ENCODE results near the gene TMBIM1.
A peak's percentile ranks its signal among the peaks of the same experiment; 100 is the strongest.

TMBIM1 gene, protein sequence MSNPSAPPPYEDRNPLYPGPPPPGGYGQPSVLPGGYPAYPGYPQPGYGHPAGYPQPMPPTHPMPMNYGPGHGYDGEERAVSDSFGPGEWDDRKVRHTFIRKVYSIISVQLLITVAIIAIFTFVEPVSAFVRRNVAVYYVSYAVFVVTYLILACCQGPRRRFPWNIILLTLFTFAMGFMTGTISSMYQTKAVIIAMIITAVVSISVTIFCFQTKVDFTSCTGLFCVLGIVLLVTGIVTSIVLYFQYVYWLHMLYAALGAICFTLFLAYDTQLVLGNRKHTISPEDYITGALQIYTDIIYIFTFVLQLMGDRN

DNA sequence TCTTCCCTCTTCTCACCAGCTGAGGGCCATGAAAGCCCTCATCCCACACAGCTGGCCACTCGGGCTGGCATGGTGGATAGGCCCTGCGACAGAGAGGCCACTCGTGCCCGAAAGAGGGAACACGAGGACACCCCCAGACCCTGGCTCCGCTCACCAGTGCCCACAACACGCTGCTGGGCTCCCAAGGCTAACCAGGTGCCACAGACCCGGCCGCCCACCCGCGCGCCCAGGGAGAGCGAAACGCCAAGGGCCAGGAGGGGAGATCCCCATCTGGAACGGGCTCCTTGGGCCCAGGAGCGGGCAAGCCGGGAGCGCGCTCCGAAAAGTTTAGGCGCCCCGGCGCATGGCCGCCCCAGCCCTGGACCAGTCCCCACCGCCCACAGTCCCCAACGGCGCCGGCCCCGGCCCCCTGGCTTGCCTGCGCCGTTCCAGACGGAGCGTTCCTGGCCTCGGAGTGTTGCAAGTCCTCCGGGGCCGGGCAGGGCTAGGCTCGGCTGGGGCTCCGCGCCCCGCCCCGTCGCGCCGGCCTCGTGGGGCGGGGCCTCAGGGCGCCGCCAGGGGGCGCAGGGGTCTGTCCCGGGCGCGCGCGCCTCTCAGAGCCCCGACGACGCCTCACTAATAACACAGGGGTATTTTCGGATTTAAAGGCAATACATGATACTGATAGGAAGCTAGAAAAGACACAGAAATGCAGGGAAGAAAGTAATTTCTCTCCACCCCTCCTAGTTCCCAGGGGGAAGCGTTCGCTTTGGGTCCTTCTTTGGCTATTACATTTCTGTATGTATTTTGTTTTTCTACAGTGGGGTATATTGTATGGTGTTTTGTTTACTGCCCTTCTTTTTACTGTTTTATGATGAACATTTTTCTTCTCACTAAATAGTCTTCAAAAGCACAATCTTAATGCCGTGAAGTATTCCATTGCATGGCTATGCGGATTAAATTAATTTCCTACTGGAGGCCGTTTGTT lies at the start of gene TMBIM1:
TSS of gene TMBIM1 (minus strand) at position 456 of the 967 bp plus-strand sequence. CDS start 10,362 bp downstream, outside the sequence.
- H3K27me3 ChIP-seq (ENCODE audit: low read depth, low read length) = no peaks in the 10 kb centered on the region
- no peaks in the 10 kb centered on the region for H3K9me3 ChIP-seq (ENCODE audit: control insufficient read depth in 1 of 2, low read length in 2 of 2)
- H3K4me3 ChIP-seq (ENCODE audit: low read depth in 1 of 2, low read length in 2 of 2) = peak within 1 kb of the TSS; percentile 82 to 87
- H3K36me3 ChIP-seq (ENCODE audit: control insufficient read depth in 1 of 2, insufficient read depth in 2 of 2, low read length in 2 of 2) = no peaks in the 10 kb centered on the region
- H3K27ac ChIP-seq (ENCODE audit: low read length) = peak within 1 kb of the TSS; percentile 92
- peaks cover 37 to 39% of the 10 kb centered on the region in 2 donors for H3K4me1 ChIP-seq (ENCODE audit: control insufficient read depth in 1 of 2, insufficient read depth in 2 of 2, low read length in 2 of 2)

DNA sequence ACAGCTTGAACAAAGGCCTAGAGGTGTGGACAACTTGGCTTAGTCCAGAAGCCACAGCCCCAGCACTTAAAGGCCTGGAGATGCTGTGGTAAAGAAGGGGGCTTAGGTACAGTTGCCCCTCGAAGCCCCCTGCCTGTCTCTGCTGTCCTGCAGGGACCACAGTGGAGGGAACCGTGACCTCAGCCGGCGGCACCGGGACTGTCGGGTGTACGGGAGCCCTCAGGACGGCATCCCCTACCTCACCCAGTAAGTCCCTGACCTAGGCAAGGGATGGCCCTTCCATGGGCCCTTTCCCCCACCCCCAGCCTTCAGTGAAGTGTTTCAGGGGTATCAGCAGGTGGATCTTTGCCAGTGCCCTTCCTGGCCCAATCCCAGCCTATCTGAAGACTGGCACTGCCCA lies 49.1 kb upstream of the TMBIM1 start:
- no peaks in the 10 kb centered on the region for H3K9me3 ChIP-seq (ENCODE audit: control insufficient read depth in 1 of 2, low read length in 2 of 2)
- no peaks in the 10 kb centered on the region for H3K36me3 ChIP-seq (ENCODE audit: control insufficient read depth in 1 of 2, insufficient read depth in 2 of 2, low read length in 2 of 2)
- no peak overlapping the region for H3K27ac ChIP-seq (ENCODE audit: low read length)
- no peaks in the 10 kb centered on the region for H3K4me1 ChIP-seq (ENCODE audit: control insufficient read depth in 1 of 2, insufficient read depth in 2 of 2, low read length in 2 of 2)
- H3K27me3 ChIP-seq (ENCODE audit: low read depth, low read length) = no peaks in the 10 kb centered on the region
- H3K4me3 ChIP-seq (ENCODE audit: low read depth in 1 of 2, low read length in 2 of 2) = no peak overlapping the region

DNA sequence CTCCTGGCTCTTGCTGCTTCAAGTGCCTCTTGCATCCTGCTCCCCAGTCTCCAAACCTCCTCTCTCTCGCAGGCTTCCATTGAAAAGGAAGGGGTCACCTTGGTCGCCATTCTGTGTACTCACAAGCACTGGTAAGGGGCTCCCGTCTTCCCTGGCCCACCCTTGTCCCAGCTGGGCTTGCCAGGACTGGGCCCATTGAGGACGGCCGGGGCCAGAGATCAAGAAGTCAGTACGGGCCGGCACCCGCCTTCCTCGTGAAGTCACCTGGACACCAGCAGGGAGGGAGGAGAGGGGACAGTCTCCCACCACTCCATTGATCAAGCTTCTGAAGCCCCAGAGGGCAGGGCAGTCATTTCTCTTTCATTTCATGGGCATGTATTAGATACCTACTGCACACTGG lies 48.4 kb upstream of the TMBIM1 start:
- Histone ChIP-seq H3K27ac (ENCODE audit: low read length) (no peak overlapping the region), H3K9me3 (ENCODE audit: control insufficient read depth in 1 of 2, low read length in 2 of 2) (no peaks in the 10 kb centered on the region), H3K4me1 (ENCODE audit: control insufficient read depth in 1 of 2, insufficient read depth in 2 of 2, low read length in 2 of 2) (no peaks in the 10 kb centered on the region), H3K36me3 (ENCODE audit: control insufficient read depth in 1 of 2, insufficient read depth in 2 of 2, low read length in 2 of 2) (no peaks in the 10 kb centered on the region), H3K4me3 (ENCODE audit: low read depth in 1 of 2, low read length in 2 of 2) (no peak overlapping the region), H3K27me3 (ENCODE audit: low read depth, low read length) (no peaks in the 10 kb centered on the region)

DNA sequence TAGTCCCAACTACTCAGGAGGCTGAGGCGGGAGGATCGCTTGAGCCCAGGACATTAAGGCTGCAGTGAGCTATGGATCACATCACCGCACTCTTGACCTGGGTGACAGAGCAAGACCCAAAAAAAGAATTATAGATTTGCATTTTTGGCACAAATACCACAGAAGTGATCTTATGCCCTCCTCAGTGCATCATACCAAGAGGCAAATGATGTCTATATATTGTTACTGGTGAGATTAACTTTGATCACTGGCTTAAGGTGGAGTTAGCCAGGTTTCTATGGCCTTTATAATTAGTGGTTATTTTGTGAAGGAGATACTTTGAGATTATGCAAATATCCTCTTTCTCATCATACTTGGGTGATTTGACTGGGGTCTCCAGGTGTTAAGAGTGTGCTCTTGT lies 42.2 kb upstream of the TMBIM1 start:
- Histone ChIP-seq H3K27me3 (ENCODE audit: low read depth, low read length) (no peaks in the 10 kb centered on the region), H3K4me3 (ENCODE audit: low read depth in 1 of 2, low read length in 2 of 2) (no peak overlapping the region), H3K4me1 (ENCODE audit: control insufficient read depth in 1 of 2, insufficient read depth in 2 of 2, low read length in 2 of 2) (no peaks in the 10 kb centered on the region), H3K9me3 (ENCODE audit: control insufficient read depth in 1 of 2, low read length in 2 of 2) (no peaks in the 10 kb centered on the region), H3K27ac (ENCODE audit: low read length) (no peak overlapping the region), H3K36me3 (ENCODE audit: control insufficient read depth in 1 of 2, insufficient read depth in 2 of 2, low read length in 2 of 2) (no peaks in the 10 kb centered on the region)

DNA sequence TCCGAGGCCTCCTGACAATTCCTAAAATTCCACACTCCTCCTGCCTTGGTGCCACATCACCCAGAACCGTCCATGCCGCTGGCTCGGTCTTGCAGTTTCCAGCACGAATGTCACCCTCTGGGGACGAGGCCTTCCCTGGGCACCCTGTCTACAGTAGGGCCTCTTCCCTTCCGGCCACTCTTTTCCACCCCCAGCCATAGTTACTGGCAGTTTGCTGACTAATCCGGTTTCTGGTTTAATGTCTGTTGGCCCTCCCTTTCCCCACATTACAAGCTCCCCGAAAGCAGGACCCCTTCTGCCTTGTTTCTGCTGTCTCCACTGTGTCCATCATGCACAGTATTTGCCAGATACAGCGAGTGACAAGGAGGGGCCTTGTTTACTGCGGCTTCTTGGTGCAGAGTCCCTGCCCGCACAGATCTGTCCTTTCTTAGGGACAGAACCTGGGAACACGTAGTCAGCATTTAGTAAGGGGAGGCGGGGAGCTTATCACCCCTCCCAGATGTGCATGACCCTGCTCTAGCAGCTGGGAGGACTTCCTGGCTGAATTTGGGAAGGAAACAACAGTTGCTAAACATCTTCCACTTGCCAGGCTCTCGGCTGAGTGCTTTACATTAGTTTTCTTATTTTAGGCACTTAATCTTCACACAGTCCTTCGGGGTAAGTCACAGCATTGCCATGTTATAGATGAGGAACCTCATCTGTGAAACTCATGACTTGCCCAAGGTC lies 40.8 kb upstream of the TMBIM1 start:
- Histone ChIP-seq H3K4me3 (ENCODE audit: low read depth in 1 of 2, low read length in 2 of 2) (peak overlapping the region in 1 of 2 donors; percentile 21), H3K9me3 (ENCODE audit: control insufficient read depth in 1 of 2, low read length in 2 of 2) (no peaks in the 10 kb centered on the region), H3K4me1 (ENCODE audit: control insufficient read depth in 1 of 2, insufficient read depth in 2 of 2, low read length in 2 of 2) (no peaks in the 10 kb centered on the region), H3K27ac (ENCODE audit: low read length) (peak overlapping the region; percentile 69), H3K36me3 (ENCODE audit: control insufficient read depth in 1 of 2, insufficient read depth in 2 of 2, low read length in 2 of 2) (no peaks in the 10 kb centered on the region), H3K27me3 (ENCODE audit: low read depth, low read length) (no peaks in the 10 kb centered on the region)

DNA sequence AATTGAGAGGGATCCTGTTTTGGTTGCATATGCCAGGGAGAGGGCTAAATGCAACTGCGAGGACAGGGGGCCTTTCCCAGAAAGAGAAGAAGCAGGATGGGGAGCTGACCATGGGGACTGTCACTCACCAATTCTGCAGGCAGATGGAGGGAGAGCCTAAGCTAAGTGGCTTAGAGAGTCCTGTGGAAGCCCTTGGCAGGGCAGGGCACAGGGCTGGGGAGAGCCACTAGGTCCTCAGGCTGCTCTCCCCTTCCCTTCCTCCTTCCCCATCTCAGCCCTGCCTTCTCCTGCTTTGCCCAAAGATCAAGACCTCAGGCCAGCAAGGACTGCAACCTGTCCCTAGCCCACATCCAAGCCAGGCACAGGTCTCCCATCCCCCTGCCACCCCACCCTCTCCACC lies 40.0 kb upstream of the TMBIM1 start:
- H3K9me3 ChIP-seq (ENCODE audit: control insufficient read depth in 1 of 2, low read length in 2 of 2) = no peaks in the 10 kb centered on the region
- no peaks in the 10 kb centered on the region for H3K27me3 ChIP-seq (ENCODE audit: low read depth, low read length)
- peaks cover 0 to 4% of the 10 kb centered on the region in 2 donors for H3K4me1 ChIP-seq (ENCODE audit: control insufficient read depth in 1 of 2, insufficient read depth in 2 of 2, low read length in 2 of 2)
- H3K4me3 ChIP-seq (ENCODE audit: low read depth in 1 of 2, low read length in 2 of 2) = no peak overlapping the region
- no peaks in the 10 kb centered on the region for H3K36me3 ChIP-seq (ENCODE audit: control insufficient read depth in 1 of 2, insufficient read depth in 2 of 2, low read length in 2 of 2)
- H3K27ac ChIP-seq (ENCODE audit: low read length) = peak overlapping the region; percentile 69

DNA sequence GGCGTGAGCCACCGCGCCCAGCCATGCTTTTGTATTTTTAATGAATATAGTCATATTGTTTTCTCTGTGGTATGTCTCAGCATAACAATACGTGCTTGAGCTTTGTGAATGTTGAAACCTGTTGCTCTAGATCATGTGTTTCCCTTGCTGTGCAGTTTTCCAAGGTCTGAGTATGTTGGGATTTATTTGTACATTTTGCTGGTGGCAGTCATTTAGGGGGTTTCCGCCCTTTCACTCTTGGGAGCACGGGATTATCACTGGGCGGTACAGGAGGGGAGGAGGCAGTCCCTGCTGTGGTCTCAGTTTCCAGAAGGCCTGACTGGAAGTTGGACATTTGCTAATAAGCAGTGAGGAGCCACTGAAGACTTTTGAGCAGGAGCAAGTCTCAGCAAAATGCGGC lies 39.4 kb upstream of the TMBIM1 start:
- no peaks in the 10 kb centered on the region for H3K27me3 ChIP-seq (ENCODE audit: low read depth, low read length)
- H3K9me3 ChIP-seq (ENCODE audit: control insufficient read depth in 1 of 2, low read length in 2 of 2) = no peaks in the 10 kb centered on the region
- H3K36me3 ChIP-seq (ENCODE audit: control insufficient read depth in 1 of 2, insufficient read depth in 2 of 2, low read length in 2 of 2) = no peaks in the 10 kb centered on the region
- peak overlapping the region; percentile 69 for H3K27ac ChIP-seq (ENCODE audit: low read length)
- H3K4me1 ChIP-seq (ENCODE audit: control insufficient read depth in 1 of 2, insufficient read depth in 2 of 2, low read length in 2 of 2) = peaks cover 0 to 4% of the 10 kb centered on the region in 2 donors
- no peak overlapping the region for H3K4me3 ChIP-seq (ENCODE audit: low read depth in 1 of 2, low read length in 2 of 2)

DNA sequence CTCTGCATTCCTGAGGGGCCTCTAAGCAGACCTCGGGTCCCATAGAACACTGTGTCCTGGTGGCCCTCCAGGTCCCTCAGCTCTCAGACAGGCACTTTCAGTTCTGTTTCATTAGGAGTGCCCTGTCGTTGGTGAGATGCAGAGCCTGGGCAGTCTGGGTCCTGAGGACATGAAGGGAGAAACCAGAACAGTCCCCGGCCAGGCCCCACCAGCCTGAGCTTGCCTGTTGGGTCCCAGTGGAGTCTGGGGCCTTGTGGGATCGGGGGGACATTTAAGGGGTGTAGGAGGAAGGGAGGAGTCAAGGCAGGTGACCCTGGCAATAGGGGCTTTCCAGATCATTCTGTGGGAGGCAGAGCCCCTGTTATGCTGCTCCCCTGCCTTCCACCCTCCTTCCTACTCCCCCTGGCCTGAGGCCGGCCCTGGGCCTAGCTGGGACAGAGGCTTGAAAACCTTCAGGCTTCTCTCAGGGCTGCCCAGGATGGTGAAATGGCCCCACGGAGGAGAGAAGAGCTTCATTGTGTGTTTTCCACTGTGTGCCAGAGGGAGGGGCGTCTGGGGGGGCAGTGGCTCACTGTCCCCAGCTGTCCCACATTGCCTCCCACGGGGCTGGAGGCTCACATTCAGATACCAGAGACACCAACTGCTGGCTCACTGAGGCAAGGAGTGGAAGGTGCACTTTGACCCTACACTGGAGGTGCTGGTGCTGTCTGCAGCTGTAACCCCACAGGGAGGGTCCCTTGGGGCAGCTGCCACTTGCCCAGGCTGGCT lies 37.7 kb upstream of the TMBIM1 start:
- Histone ChIP-seq H3K27me3 (ENCODE audit: low read depth, low read length) (no peaks in the 10 kb centered on the region), H3K4me1 (ENCODE audit: control insufficient read depth in 1 of 2, insufficient read depth in 2 of 2, low read length in 2 of 2) (peaks cover 0 to 4% of the 10 kb centered on the region in 2 donors), H3K4me3 (ENCODE audit: low read depth in 1 of 2, low read length in 2 of 2) (no peak overlapping the region), H3K9me3 (ENCODE audit: control insufficient read depth in 1 of 2, low read length in 2 of 2) (no peaks in the 10 kb centered on the region), H3K27ac (ENCODE audit: low read length) (no peak overlapping the region), H3K36me3 (ENCODE audit: control insufficient read depth in 1 of 2, insufficient read depth in 2 of 2, low read length in 2 of 2) (no peaks in the 10 kb centered on the region)

DNA sequence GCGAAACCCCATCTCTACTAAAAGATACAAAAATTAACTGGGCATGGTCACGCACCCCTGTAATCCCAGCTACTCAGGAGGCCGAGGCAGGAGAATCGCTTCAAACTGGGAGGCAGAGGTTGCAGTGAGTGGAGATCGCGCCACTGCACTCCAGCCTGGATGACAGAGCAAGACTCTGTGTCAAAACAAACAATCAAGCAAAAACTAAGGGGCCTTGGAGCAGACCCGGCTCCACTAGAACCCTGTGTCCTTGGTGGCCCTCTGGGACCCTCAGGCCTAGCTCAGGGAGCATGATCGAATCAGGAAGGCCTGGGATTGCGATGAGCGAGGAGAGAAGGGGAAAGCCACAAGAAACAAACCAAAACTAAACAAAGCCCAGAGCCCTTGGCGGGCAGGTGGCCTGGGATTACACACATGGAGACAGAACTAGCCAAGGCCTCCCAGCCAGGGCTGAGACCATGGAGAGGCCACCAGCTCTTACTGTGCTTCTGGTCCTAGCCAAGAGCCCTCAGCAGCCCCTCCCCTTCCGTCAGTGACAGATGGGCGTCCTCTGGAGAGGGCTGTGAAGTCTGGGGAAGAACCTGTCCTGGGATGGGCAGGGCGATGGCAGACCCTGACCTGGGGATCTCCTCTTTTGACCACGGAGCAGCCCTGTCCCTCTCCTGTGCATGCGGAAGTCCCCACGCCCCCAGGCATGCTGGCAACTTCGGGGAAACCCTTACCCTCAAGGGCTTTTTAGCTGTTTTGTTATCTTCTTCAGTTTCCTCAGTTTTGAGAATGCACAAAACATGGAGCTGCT lies 36.9 kb upstream of the TMBIM1 start:
- Histone ChIP-seq H3K9me3 (ENCODE audit: control insufficient read depth in 1 of 2, low read length in 2 of 2) (no peaks in the 10 kb centered on the region), H3K4me1 (ENCODE audit: control insufficient read depth in 1 of 2, insufficient read depth in 2 of 2, low read length in 2 of 2) (peaks cover under 1 to 4% of the 10 kb centered on the region in 2 donors), H3K27ac (ENCODE audit: low read length) (no peak overlapping the region), H3K27me3 (ENCODE audit: low read depth, low read length) (no peaks in the 10 kb centered on the region), H3K36me3 (ENCODE audit: control insufficient read depth in 1 of 2, insufficient read depth in 2 of 2, low read length in 2 of 2) (no peaks in the 10 kb centered on the region), H3K4me3 (ENCODE audit: low read depth in 1 of 2, low read length in 2 of 2) (no peak overlapping the region)

DNA sequence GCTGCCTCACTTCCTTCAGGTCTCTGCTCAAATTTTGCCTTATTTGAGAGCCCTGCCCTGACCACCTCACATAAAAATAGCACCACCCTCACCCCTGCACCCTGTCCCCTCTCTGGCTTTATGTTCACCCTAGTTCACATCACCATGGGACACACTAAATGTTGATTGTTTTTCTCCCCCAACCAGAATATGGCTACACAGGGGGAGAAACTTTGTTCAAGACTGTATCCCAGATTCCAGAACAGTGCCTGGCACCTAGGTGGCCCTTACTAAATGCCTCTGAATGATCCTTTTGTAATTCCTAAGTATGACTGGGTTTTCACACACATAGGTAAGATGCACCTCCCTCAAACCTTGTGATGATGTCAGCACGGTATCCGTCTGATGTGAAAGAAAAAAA lies 36.0 kb upstream of the TMBIM1 start:
- Histone ChIP-seq H3K9me3 (ENCODE audit: control insufficient read depth in 1 of 2, low read length in 2 of 2) (no peaks in the 10 kb centered on the region), H3K36me3 (ENCODE audit: control insufficient read depth in 1 of 2, insufficient read depth in 2 of 2, low read length in 2 of 2) (no peaks in the 10 kb centered on the region), H3K27me3 (ENCODE audit: low read depth, low read length) (no peaks in the 10 kb centered on the region), H3K4me1 (ENCODE audit: control insufficient read depth in 1 of 2, insufficient read depth in 2 of 2, low read length in 2 of 2) (peaks cover 4 to 6% of the 10 kb centered on the region in 2 donors), H3K4me3 (ENCODE audit: low read depth in 1 of 2, low read length in 2 of 2) (no peak overlapping the region), H3K27ac (ENCODE audit: low read length) (no peak overlapping the region)
